Ishikawa (cell line): Measurements from ENCODE around the gene MTHFD1L.

Experiments
- CEBPB ChIP-seq: IDR thresholded peaks from 2 replicates; pipeline ENCODE4 v1.6.1; 2012
- CREB1 ChIP-seq: IDR thresholded peaks from 2 replicates; pipeline ENCODE4 v1.6.1; 2012; ENCODE audit warnings: low read depth
- EGR1 ChIP-seq: IDR thresholded peaks from 2 replicates; pipeline ENCODE4 v1.6.1; 2012
- EP300 ChIP-seq: IDR thresholded peaks from 2 replicates; pipeline ENCODE4 v1.6.1; 2012; ENCODE audit warnings: borderline replicate concordance
- FOXM1 ChIP-seq: IDR thresholded peaks from 2 replicates; pipeline ENCODE4 v1.6.1; 2012; ENCODE audit warnings: low read depth, borderline replicate concordance
- NFIC ChIP-seq: IDR thresholded peaks from 2 replicates; pipeline ENCODE4 v1.6.1; 2012
- RAD21 ChIP-seq: IDR thresholded peaks from 2 replicates; pipeline ENCODE4 v1.6.1; 2012; ENCODE audit warnings: low read depth
- TAF1 ChIP-seq: IDR thresholded peaks from 2 replicates; pipeline ENCODE4 v1.6.1; 2012; ENCODE audit warnings: low read depth, mild to moderate bottlenecking
- TCF12 ChIP-seq: IDR thresholded peaks from 2 replicates; pipeline ENCODE4 v1.6.1; 2012; ENCODE audit warnings: low read depth
- TEAD4 ChIP-seq: IDR thresholded peaks from 2 replicates; pipeline ENCODE4 v1.6.1; 2012
- USF1 ChIP-seq: IDR thresholded peaks from 2 replicates; pipeline ENCODE4 v1.6.1; 2012
- YY1 ChIP-seq: IDR thresholded peaks from 2 replicates; pipeline ENCODE4 v1.6.1; 2012; ENCODE audit warnings: low read depth
- TF ChIP-seq, protein P1 (sequence below): IDR thresholded peaks from 2 replicates; pipeline ENCODE4 v1.6.1; 2012; ENCODE audit warnings: low read depth, mild to moderate bottlenecking
- TF ChIP-seq, protein P2 (sequence below): IDR thresholded peaks from 2 replicates; pipeline ENCODE4 v1.6.1; 2012

- TF ChIP-seq, protein P1, sequence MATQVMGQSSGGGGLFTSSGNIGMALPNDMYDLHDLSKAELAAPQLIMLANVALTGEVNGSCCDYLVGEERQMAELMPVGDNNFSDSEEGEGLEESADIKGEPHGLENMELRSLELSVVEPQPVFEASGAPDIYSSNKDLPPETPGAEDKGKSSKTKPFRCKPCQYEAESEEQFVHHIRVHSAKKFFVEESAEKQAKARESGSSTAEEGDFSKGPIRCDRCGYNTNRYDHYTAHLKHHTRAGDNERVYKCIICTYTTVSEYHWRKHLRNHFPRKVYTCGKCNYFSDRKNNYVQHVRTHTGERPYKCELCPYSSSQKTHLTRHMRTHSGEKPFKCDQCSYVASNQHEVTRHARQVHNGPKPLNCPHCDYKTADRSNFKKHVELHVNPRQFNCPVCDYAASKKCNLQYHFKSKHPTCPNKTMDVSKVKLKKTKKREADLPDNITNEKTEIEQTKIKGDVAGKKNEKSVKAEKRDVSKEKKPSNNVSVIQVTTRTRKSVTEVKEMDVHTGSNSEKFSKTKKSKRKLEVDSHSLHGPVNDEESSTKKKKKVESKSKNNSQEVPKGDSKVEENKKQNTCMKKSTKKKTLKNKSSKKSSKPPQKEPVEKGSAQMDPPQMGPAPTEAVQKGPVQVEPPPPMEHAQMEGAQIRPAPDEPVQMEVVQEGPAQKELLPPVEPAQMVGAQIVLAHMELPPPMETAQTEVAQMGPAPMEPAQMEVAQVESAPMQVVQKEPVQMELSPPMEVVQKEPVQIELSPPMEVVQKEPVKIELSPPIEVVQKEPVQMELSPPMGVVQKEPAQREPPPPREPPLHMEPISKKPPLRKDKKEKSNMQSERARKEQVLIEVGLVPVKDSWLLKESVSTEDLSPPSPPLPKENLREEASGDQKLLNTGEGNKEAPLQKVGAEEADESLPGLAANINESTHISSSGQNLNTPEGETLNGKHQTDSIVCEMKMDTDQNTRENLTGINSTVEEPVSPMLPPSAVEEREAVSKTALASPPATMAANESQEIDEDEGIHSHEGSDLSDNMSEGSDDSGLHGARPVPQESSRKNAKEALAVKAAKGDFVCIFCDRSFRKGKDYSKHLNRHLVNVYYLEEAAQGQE: no peak
- TF ChIP-seq EP300 (no peak), YY1 (no peak), TCF12 (no peak), EGR1 (no peak), FOXM1 (no peak), CREB1 (no peak), TEAD4 (no peak), USF1 (no peak), TAF1 (no peak), RAD21 (no peak), CEBPB (no peak), NFIC (no peak)
- TF ChIP-seq, protein P2, sequence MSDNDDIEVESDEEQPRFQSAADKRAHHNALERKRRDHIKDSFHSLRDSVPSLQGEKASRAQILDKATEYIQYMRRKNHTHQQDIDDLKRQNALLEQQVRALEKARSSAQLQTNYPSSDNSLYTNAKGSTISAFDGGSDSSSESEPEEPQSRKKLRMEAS: no peak
Observed at GRCh38 chr6:151018911-151019782, 153.6 kb downstream of the MTHFD1L start.
